Smooth muscle cell (in vitro differentiated cells): ENCODE data around the gene RECQL5. TPM values are rescaled to one million over a fixed set of nuclear protein-coding genes. Genes with fewer than 3 reads are reported as not detected.

Source experiments
- DNase-seq: peaks from one replicate; lab custom pipeline; 2025; ENCODE audit not compliant: unreplicated experiment; lab: John Stamatoyannopoulos, UW
- H2AFZ ChIP-seq: fragments of 200-600 bp; sonication (generic); 2 replicates; pipeline ENCODE4 v1.6.0; 2016; ENCODE audit warnings: antibody characterized with exemption, low read depth, mild to moderate bottlenecking
- H3F3A ChIP-seq: fragments of 200-600 bp; sonication (generic); 2 replicates; pipeline ENCODE4 v1.6.0; 2017; ENCODE audit warnings: antibody characterized with exemption, low read depth
- H3K27ac ChIP-seq: fragments of 200-600 bp; sonication (generic); 2 replicates; pipeline ENCODE4 v1.5.1; 2016; ENCODE audit warnings: low read depth, mild to moderate bottlenecking
- H3K27me3 ChIP-seq: fragments of 200-600 bp; sonication (generic); 2 replicates; pipeline ENCODE4 v1.6.1; 2016; ENCODE audit warnings: low read depth, mild to moderate bottlenecking
- H3K36me3 ChIP-seq: fragments of 200-600 bp; sonication (generic); 2 replicates; pipeline ENCODE4 v1.5.1; 2016; ENCODE audit warnings: low read depth
- H3K4me1 ChIP-seq: fragments of 200-600 bp; sonication (generic); 2 replicates; pipeline ENCODE4 v1.5.1; 2016; ENCODE audit warnings: low read depth
- H3K4me2 ChIP-seq: fragments of 200-600 bp; sonication (generic); 2 replicates; pipeline ENCODE4 v1.6.0; 2016; ENCODE audit warnings: mild to moderate bottlenecking
- H3K4me3 ChIP-seq: fragments of 200-600 bp; sonication (generic); 2 replicates; pipeline ENCODE4 v1.5.1; 2016; ENCODE audit warnings: mild to moderate bottlenecking
- H3K79me2 ChIP-seq: fragments of 200-600 bp; sonication (generic); 2 replicates; pipeline ENCODE4 v1.6.0; 2016; ENCODE audit warnings: low read depth, mild to moderate bottlenecking
- H3K9ac ChIP-seq: fragments of 200-600 bp; sonication (generic); 2 replicates; pipeline ENCODE4 v1.6.0; 2016; ENCODE audit warnings: low read depth
- H3K9me3 ChIP-seq: fragments of 200-600 bp; sonication (generic); replicated peaks from 2 replicates; pipeline ENCODE4 v1.5.1; 2016; ENCODE audit warnings: low read depth
- H4K20me1 ChIP-seq: fragments of 200-600 bp; sonication (generic); 2 replicates; pipeline ENCODE4 v1.6.0; 2016; ENCODE audit warnings: low read depth
- CTCF ChIP-seq: fragments of 200-600 bp; sonication (generic); IDR thresholded peaks from 2 replicates; pipeline ENCODE4 v1.5.1; 2017; ENCODE audit warnings: borderline replicate concordance, mild to moderate bottlenecking, antibody characterized with exemption; ENCODE audit not compliant: insufficient read depth, poor library complexity, severe bottlenecking
- WGBS: methylation state at CpG from one replicate; pipeline ENCODE4 v1.1.7; 2016; ENCODE audit warnings: low lambda C conversion rate; 5-methylcytosine and 5-hydroxymethylcytosine counted together
- polyA plus RNA-seq: library from polyadenylated mRNA; unstranded; fragments of >200 nt; fragmentation: Nextera tagmentation; extraction: Ambion mirVana; gene quantifications from 2 replicates; pipeline ENCODE4 v1.2.1, GENCODE V29; 2016
- total RNA-seq: library from RNA; depleted of rRNA; stranded (reverse); fragments of >200 nt; gene quantifications from 2 replicates; pipeline ENCODE4 v1.2.3, GENCODE V29; 2014

RECQL5 gene
- total and polyA plus RNA-seq, 2 experiments from 2014 or later = 15.7 to 38.2 TPM

- H3K9ac ChIP-seq = no peak overlapping the region
Observed at GRCh38 chr17:75624714-75625345, 42.1 kb downstream of the RECQL5 start.

GRCh38 chr17:75624021-75624420 lies 42.9 kb downstream of the RECQL5 start:
- no peak overlapping the region for H3K27ac ChIP-seq
- H3K9ac ChIP-seq = no peak overlapping the region
- no peak overlapping the region for H3K4me2 ChIP-seq
- H3K36me3 ChIP-seq = no peaks in the 10 kb centered on the region
- no peaks in the 10 kb centered on the region for H4K20me1 ChIP-seq
- H3K4me1 ChIP-seq = no peaks in the 10 kb centered on the region
- H3K9me3 ChIP-seq = no peaks in the 10 kb centered on the region
- no peak overlapping the region for H2AFZ ChIP-seq
- 94% methylated on average over 12 of the region's 12 CpGs for WGBS
- no peak overlapping the region for H3K4me3 ChIP-seq
- DNase-seq = no peak
- no peaks in the 10 kb centered on the region for H3F3A ChIP-seq
- no peaks in the 10 kb centered on the region for H3K79me2 ChIP-seq
- H3K27me3 ChIP-seq = no peaks in the 10 kb centered on the region
- TF ChIP-seq CTCF = no peak

More at GRCh38 chr17:75624714-75625345, 42.1 kb downstream of the RECQL5 start:
- Histone ChIP-seq H3K36me3 (no peaks in the 10 kb centered on the region), H3F3A (no peaks in the 10 kb centered on the region), H3K27ac (no peak overlapping the region), H3K4me3 (no peak overlapping the region), H3K79me2 (no peaks in the 10 kb centered on the region), H3K9me3 (no peaks in the 10 kb centered on the region), H4K20me1 (no peaks in the 10 kb centered on the region), H3K4me1 (no peaks in the 10 kb centered on the region), H3K4me2 (no peak overlapping the region), H2AFZ (no peak overlapping the region), H3K27me3 (no peaks in the 10 kb centered on the region)
- no peak for DNase-seq
- TF ChIP-seq CTCF = no peak
- 91% methylated on average over 23 of the region's 23 CpGs for WGBS

GRCh38 chr17:75623386-75623785 lies 43.6 kb downstream of the RECQL5 start:
- H3K79me2 ChIP-seq = no peaks in the 10 kb centered on the region
- no peaks in the 10 kb centered on the region for H3K36me3 ChIP-seq
- no peaks in the 10 kb centered on the region for H4K20me1 ChIP-seq
- no peak overlapping the region for H3K4me3 ChIP-seq
- no peak overlapping the region for H2AFZ ChIP-seq
- no peaks in the 10 kb centered on the region for H3K4me1 ChIP-seq
- 86% methylated on average over 9 of the region's 9 CpGs for whole genome bisulfite sequencing
- no peaks in the 10 kb centered on the region for H3F3A ChIP-seq
- no peak overlapping the region for H3K9ac ChIP-seq
- DNase-seq = no peak
- no peaks in the 10 kb centered on the region for H3K27me3 ChIP-seq
- no peak overlapping the region for H3K4me2 ChIP-seq
- TF ChIP-seq CTCF = no peak
- H3K27ac ChIP-seq = no peak overlapping the region
- no peaks in the 10 kb centered on the region for H3K9me3 ChIP-seq

- no peaks in the 10 kb centered on the region for H3F3A ChIP-seq
- no peaks in the 10 kb centered on the region for H4K20me1 ChIP-seq
- no peaks in the 10 kb centered on the region for H3K9me3 ChIP-seq
- H2AFZ ChIP-seq = no peak overlapping the region
- no peak for TF ChIP-seq CTCF
- no peak for DNase-seq
- H3K4me1 ChIP-seq = no peaks in the 10 kb centered on the region
- no peaks in the 10 kb centered on the region for H3K27me3 ChIP-seq
- H3K79me2 ChIP-seq = no peaks in the 10 kb centered on the region
- no peak overlapping the region for H3K4me2 ChIP-seq
- H3K9ac ChIP-seq = no peak overlapping the region
- H3K36me3 ChIP-seq = no peaks in the 10 kb centered on the region
- 88% methylated on average over 15 of the region's 15 CpGs for WGBS
- no peak overlapping the region for H3K4me3 ChIP-seq
- no peak overlapping the region for H3K27ac ChIP-seq
Observed at GRCh38 chr17:75622771-75623273, 44.1 kb downstream of the RECQL5 start.
